Astrocyte (in vitro differentiated cells and primary cell): Measurements from ENCODE around the gene HPN. TPM values are rescaled to one million over a fixed set of nuclear protein-coding genes. Genes with fewer than 3 reads are reported as not detected.
A peak's percentile ranks its signal among the peaks of the same experiment; 100 is the strongest.

Experiments
- DNase-seq: peaks from one replicate; pipeline ENCODE4 v3.0.0-alpha.2; 2010; ENCODE audit warnings: low read depth
- FAIRE-seq: peaks from 2 replicates; lab custom pipeline; 2011; peaks lifted over from hg19 to GRCh38; lab: Jason Lieb, UNC
- H2AFZ ChIP-seq: 2 replicates; pipeline ENCODE4 v1.6.0; 2012; ENCODE audit warnings: low read depth, low read length, inconsistent platforms
- H3K27ac ChIP-seq: 2 replicates; pipeline ENCODE4 v1.5.1; 2011; ENCODE audit warnings: low read depth, low read length, inconsistent platforms
- H3K27me3 ChIP-seq: 2 replicates; pipeline ENCODE4 v1.6.0; 2011; ENCODE audit warnings: low read length, inconsistent platforms; ENCODE audit not compliant: insufficient read depth
- H3K36me3 ChIP-seq: 2 replicates; pipeline ENCODE4 v1.5.1; 2011; ENCODE audit warnings: low read length, inconsistent platforms; ENCODE audit not compliant: insufficient read depth
- H3K4me1 ChIP-seq: 2 replicates; pipeline ENCODE4 v1.5.1; 2011; ENCODE audit warnings: low read length, inconsistent platforms; ENCODE audit not compliant: insufficient read depth
- H3K4me2 ChIP-seq: 2 replicates; pipeline ENCODE4 v1.6.0; 2012; ENCODE audit warnings: low read length, inconsistent platforms
- H3K4me3 ChIP-seq: 2 replicates; pipeline ENCODE4 v1.5.1; 2011; ENCODE audit warnings: low read depth, mild to moderate bottlenecking, low read length, inconsistent platforms; ENCODE audit not compliant: insufficient read depth
- H3K79me2 ChIP-seq: 2 replicates; pipeline ENCODE4 v1.6.0; 2012; ENCODE audit warnings: mild to moderate bottlenecking, low read length, inconsistent platforms; ENCODE audit not compliant: insufficient read depth
- H3K9ac ChIP-seq: 2 replicates; pipeline ENCODE4 v1.6.0; 2012; ENCODE audit warnings: mild to moderate bottlenecking, low read length, inconsistent platforms
- H3K9me3 ChIP-seq: 2 replicates; pipeline ENCODE4 v1.5.1; 2012; ENCODE audit warnings: low read depth, mild to moderate bottlenecking, low read length, inconsistent platforms; ENCODE audit not compliant: insufficient read depth
- H4K20me1 ChIP-seq: 2 replicates; pipeline ENCODE4 v1.6.0; 2012; ENCODE audit warnings: low read length, inconsistent platforms; ENCODE audit not compliant: insufficient read depth
- H3K27ac Mint-ChIP-seq: one replicate; pipeline ENCODE4 v1.8.0; 2021; ENCODE audit warnings: mild to moderate bottlenecking, mixed read lengths; ENCODE audit not compliant: unreplicated experiment
- H3K27me3 Mint-ChIP-seq: one replicate; pipeline ENCODE4 v1.8.0; 2021; ENCODE audit warnings: low read depth, mixed read lengths; ENCODE audit not compliant: unreplicated experiment
- H3K36me3 Mint-ChIP-seq: one replicate; pipeline ENCODE4 v1.8.0; 2021; ENCODE audit warnings: low read depth, mixed read lengths; ENCODE audit not compliant: unreplicated experiment
- H3K4me1 Mint-ChIP-seq: one replicate; pipeline ENCODE4 v1.8.0; 2021; ENCODE audit warnings: low read depth, mixed read lengths; ENCODE audit not compliant: unreplicated experiment
- H3K4me3 Mint-ChIP-seq: one replicate; pipeline ENCODE4 v1.8.0; 2021; ENCODE audit warnings: mild to moderate bottlenecking, moderate library complexity, mixed read lengths; ENCODE audit not compliant: unreplicated experiment
- H3K9me3 Mint-ChIP-seq: one replicate; pipeline ENCODE4 v1.8.0; 2021; ENCODE audit warnings: mild to moderate bottlenecking, mixed read lengths; ENCODE audit not compliant: unreplicated experiment
- CTCF ChIP-seq: IDR thresholded peaks from 2 replicates; pipeline ENCODE4 v1.5.1; 2011; ENCODE audit warnings: low read depth, mild to moderate bottlenecking, inconsistent platforms, low read length, moderate library complexity; ENCODE audit not compliant: insufficient read depth
- EZH2 ChIP-seq: IDR thresholded peaks from 2 replicates; pipeline ENCODE4 v1.6.1; 2012; ENCODE audit warnings: mild to moderate bottlenecking, low read length, inconsistent platforms; ENCODE audit not compliant: insufficient read depth
- total RNA-seq: library from RNA; stranded (reverse); gene quantifications from 2 replicates; pipeline ENCODE4 v1.2.1, GENCODE V29; 2021

Gene HPN
- total RNA-seq, 1 donor from 2014 or later: 0.73 TPM

GRCh38 chr19:35085947-35086346 is 44.4 kb downstream of the HPN start:
- no peaks in the 10 kb centered on the region for H3K9me3 ChIP-seq
- H3K9ac ChIP-seq: no peak overlapping the region
- H3K27ac ChIP-seq: no peak overlapping the region
- no peaks in the 10 kb centered on the region for H3K27me3 ChIP-seq
- no peaks in the 10 kb centered on the region for H3K36me3 Mint-ChIP-seq
- H3K4me1 Mint-ChIP-seq: peaks cover 5% of the 10 kb centered on the region
- H3K4me3 Mint-ChIP-seq: no peak overlapping the region
- H3K4me1 ChIP-seq: peaks cover 16% of the 10 kb centered on the region
- no peaks in the 10 kb centered on the region for H4K20me1 ChIP-seq
- TF ChIP-seq CTCF (no peak), EZH2 (no peak)
- no peak overlapping the region for H3K4me2 ChIP-seq
- H3K36me3 ChIP-seq: no peaks in the 10 kb centered on the region
- peaks cover 8% of the 10 kb centered on the region for H3K27me3 Mint-ChIP-seq
- no peak overlapping the region for H3K4me3 ChIP-seq
- no peak overlapping the region for H3K27ac Mint-ChIP-seq
- DNase-seq (no peak), FAIRE-seq (no peak)
- H3K9me3 Mint-ChIP-seq: no peaks in the 10 kb centered on the region
- no peaks in the 10 kb centered on the region for H3K79me2 ChIP-seq
- no peak overlapping the region for H2AFZ ChIP-seq

GRCh38 chr19:35086455-35086854 is 44.9 kb downstream of the HPN start:
- Histone ChIP-seq H3K27me3 (no peaks in the 10 kb centered on the region), H3K9me3 (no peaks in the 10 kb centered on the region), H2AFZ (no peak overlapping the region), H3K4me2 (no peak overlapping the region), H3K4me1 (peaks cover 17% of the 10 kb centered on the region), H3K36me3 (no peaks in the 10 kb centered on the region), H3K4me3 (no peak overlapping the region), H4K20me1 (no peaks in the 10 kb centered on the region), H3K79me2 (no peaks in the 10 kb centered on the region), H3K9ac (no peak overlapping the region), H3K27ac (no peak overlapping the region)
- Mint-ChIP-seq H3K27me3 (peaks cover 8% of the 10 kb centered on the region), H3K9me3 (no peaks in the 10 kb centered on the region), H3K27ac (no peak overlapping the region), H3K4me1 (peaks cover 5% of the 10 kb centered on the region), H3K4me3 (no peak overlapping the region), H3K36me3 (no peaks in the 10 kb centered on the region)
- FAIRE-seq (no peak), DNase-seq (no peak)
- no peak for TF ChIP-seq EZH2
- TF ChIP-seq CTCF: no peak

- no peak overlapping the region for H3K27ac ChIP-seq
- peaks cover 5% of the 10 kb centered on the region for H3K4me1 Mint-ChIP-seq
Measured at GRCh38 chr19:35087393-35087792, 45.9 kb downstream of the HPN start.

More at GRCh38 chr19:35087393-35087792, 45.9 kb downstream of the HPN start:
- Histone ChIP-seq H4K20me1 (no peaks in the 10 kb centered on the region), H3K4me3 (no peak overlapping the region), H2AFZ (no peak overlapping the region), H3K79me2 (no peaks in the 10 kb centered on the region), H3K9ac (no peak overlapping the region), H3K27me3 (no peaks in the 10 kb centered on the region), H3K4me1 (peaks cover 17% of the 10 kb centered on the region), H3K4me2 (no peak overlapping the region), H3K36me3 (no peaks in the 10 kb centered on the region), H3K9me3 (no peaks in the 10 kb centered on the region)
- Mint-ChIP-seq H3K4me3 (no peak overlapping the region), H3K36me3 (no peaks in the 10 kb centered on the region), H3K27me3 (peaks cover 8% of the 10 kb centered on the region), H3K9me3 (no peaks in the 10 kb centered on the region), H3K27ac (peak overlapping the region; percentile 4)
- TF ChIP-seq CTCF (no peak), EZH2 (no peak)
- FAIRE-seq: no peak
- DNase-seq: no peak
